DND-41 (cell line): ENCODE results near the gene PIEZO2.

ENCODE experiments used
- ATAC-seq: fragments of 200-7000 bp; cut with Tn5 transposase; 3 replicates; pipeline ENCODE4 v1.9.1; 2021; ENCODE audit warnings: low read depth; ENCODE audit not compliant: insufficient read depth
- DNase-seq: peaks from one replicate; pipeline ENCODE4 v3.0.0-alpha.2; 2020
- H2AFZ ChIP-seq: 2 replicates; pipeline ENCODE4 v1.6.0; 2012; ENCODE audit warnings: low read depth, low read length
- H3K27ac ChIP-seq: 2 replicates; pipeline ENCODE4 v1.5.1; 2012; ENCODE audit warnings: low read length, inconsistent platforms
- H3K27me3 ChIP-seq: fragments of 200-600 bp; sonication (generic); 2 replicates; pipeline ENCODE4 v1.6.0; 2012; ENCODE audit warnings: low read length, mild to moderate bottlenecking, inconsistent platforms; ENCODE audit not compliant: insufficient read depth, poor library complexity
- H3K36me3 ChIP-seq: 2 replicates; pipeline ENCODE4 v1.5.1; 2012; ENCODE audit warnings: low read length, inconsistent platforms; ENCODE audit not compliant: insufficient read depth
- H3K4me1 ChIP-seq: 2 replicates; pipeline ENCODE4 v1.5.1; 2012; ENCODE audit warnings: mild to moderate bottlenecking, low read length; ENCODE audit not compliant: insufficient read depth
- H3K4me2 ChIP-seq: 2 replicates; pipeline ENCODE4 v1.6.0; 2012; ENCODE audit warnings: mild to moderate bottlenecking, moderate library complexity, low read length, inconsistent platforms; ENCODE audit not compliant: insufficient read depth
- H3K4me3 ChIP-seq, 2 experiments: fragments of 200-600 bp in 1 of 2; shearing (Covaris generic) in 1 of 2; 2 replicates each; pipeline ENCODE4 v1.5.1; 2012 to 2016; ENCODE audit warnings: inconsistent platforms in 2 of 2, low read length in 2 of 2, mild to moderate bottlenecking in 2 of 2, low read depth in 1 of 2, moderate library complexity in 1 of 2
- H3K79me2 ChIP-seq: 2 replicates; pipeline ENCODE4 v1.6.0; 2012; ENCODE audit warnings: low read length, inconsistent platforms; ENCODE audit not compliant: insufficient read depth
- H3K9ac ChIP-seq: 2 replicates; pipeline ENCODE4 v1.6.0; 2012; ENCODE audit warnings: low read depth, mild to moderate bottlenecking, inconsistent platforms, low read length, moderate library complexity
- H3K9me3 ChIP-seq: 2 replicates; pipeline ENCODE4 v1.5.1; 2012; ENCODE audit warnings: low read length, moderate library complexity, mild to moderate bottlenecking, inconsistent platforms; ENCODE audit not compliant: insufficient read depth, severe bottlenecking
- H4K20me1 ChIP-seq: 2 replicates; pipeline ENCODE4 v1.6.0; 2012; ENCODE audit warnings: low read length; ENCODE audit not compliant: insufficient read depth
- CTCF ChIP-seq: IDR thresholded peaks from 2 replicates; pipeline ENCODE4 v1.5.1; 2012; ENCODE audit warnings: borderline replicate concordance, low read length, moderate library complexity, mild to moderate bottlenecking; ENCODE audit not compliant: poor library complexity, severe bottlenecking; ENCODE audit errors: extremely low read depth
- EZH2 ChIP-seq: IDR thresholded peaks from 3 replicates; pipeline ENCODE4 v1.6.1; 2012; ENCODE audit warnings: borderline replicate concordance, low read depth, mild to moderate bottlenecking, moderate library complexity, low read length, inconsistent platforms; ENCODE audit not compliant: severe bottlenecking

The PIEZO2 gene

GRCh38 chr18:10834128-10834815 is 315.1 kb downstream of the PIEZO2 start:
- Histone ChIP-seq H3K4me2 (no peak overlapping the region), H3K27me3 (peaks cover 5% of the 10 kb centered on the region), H3K36me3 (no peaks in the 10 kb centered on the region), H3K4me3 (no peak overlapping the region), H4K20me1 (no peaks in the 10 kb centered on the region), H3K4me1 (no peaks in the 10 kb centered on the region), H3K27ac (no peak overlapping the region), H2AFZ (no peak overlapping the region), H3K9ac (no peak overlapping the region), H3K79me2 (no peaks in the 10 kb centered on the region), H3K9me3 (no peaks in the 10 kb centered on the region)
- DNase-seq (no peak), ATAC-seq (no peak)
- TF ChIP-seq EZH2 (no peak), CTCF (no peak)

GRCh38 chr18:10833656-10834055 is 315.7 kb downstream of the PIEZO2 start:
- Histone ChIP-seq H3K36me3 (no peaks in the 10 kb centered on the region), H3K4me1 (no peaks in the 10 kb centered on the region), H4K20me1 (no peaks in the 10 kb centered on the region), H3K79me2 (no peaks in the 10 kb centered on the region), H3K9ac (no peak overlapping the region), H3K27ac (no peak overlapping the region), H2AFZ (no peak overlapping the region), H3K4me3 (no peak overlapping the region), H3K27me3 (peaks cover 5% of the 10 kb centered on the region), H3K9me3 (no peaks in the 10 kb centered on the region), H3K4me2 (no peak overlapping the region)
- TF ChIP-seq CTCF (no peak), EZH2 (no peak)
- no peak for ATAC-seq
- DNase-seq = no peak

- Histone ChIP-seq H4K20me1 (no peaks in the 10 kb centered on the region), H3K4me2 (no peak overlapping the region), H3K4me3 (no peak overlapping the region), H3K36me3 (no peaks in the 10 kb centered on the region), H2AFZ (no peak overlapping the region), H3K4me1 (peaks cover 23% of the 10 kb centered on the region), H3K27ac (no peak overlapping the region), H3K9ac (no peak overlapping the region), H3K9me3 (no peaks in the 10 kb centered on the region), H3K27me3 (no peaks in the 10 kb centered on the region), H3K79me2 (no peaks in the 10 kb centered on the region)
- ATAC-seq = no peak
- no peak for TF ChIP-seq EZH2
- TF ChIP-seq CTCF = no peak
- no peak for DNase-seq
Measured at GRCh38 chr18:10826400-10826799, 323.0 kb downstream of the PIEZO2 start.
